GM23248 (cell line): ENCODE results near the gene PSMG2. TPM values are rescaled to one million over a fixed set of nuclear protein-coding genes. Genes with fewer than 3 reads are reported as not detected.

Source experiments
- DNase-seq: peaks from one replicate; pipeline ENCODE4 v3.0.0-alpha.2; 2015
- H2AFZ ChIP-seq: fragments of 200-600 bp; sonication (generic); 2 replicates; pipeline ENCODE4 v1.6.1; 2016; ENCODE audit warnings: antibody characterized with exemption
- H3F3A ChIP-seq: fragments of 200-600 bp; sonication (generic); 2 replicates; pipeline ENCODE4 v1.6.1; 2016; ENCODE audit warnings: mild to moderate bottlenecking, antibody characterized with exemption, mixed run types; ENCODE audit not compliant: insufficient read depth
- H3K27ac ChIP-seq: fragments of 200-600 bp; sonication (generic); 2 replicates; pipeline ENCODE4 v1.5.1; 2016; ENCODE audit warnings: mild to moderate bottlenecking
- H3K27me3 ChIP-seq: fragments of 200-600 bp; sonication (generic); replicated peaks from 2 replicates; pipeline ENCODE4 v1.6.1; 2016; ENCODE audit warnings: mild to moderate bottlenecking; ENCODE audit not compliant: insufficient read depth
- H3K36me3 ChIP-seq: fragments of 200-600 bp; sonication (generic); 2 replicates; pipeline ENCODE4 v1.6.1; 2016; ENCODE audit warnings: low read depth, mild to moderate bottlenecking
- H3K4me1 ChIP-seq: fragments of 200-600 bp; sonication (generic); 2 replicates; pipeline ENCODE4 v1.6.1; 2016; ENCODE audit warnings: mild to moderate bottlenecking; ENCODE audit not compliant: insufficient read depth
- H3K4me2 ChIP-seq: fragments of 200-600 bp; sonication (generic); one replicate; pipeline ENCODE4 v1.6.1; 2016; ENCODE audit warnings: mild to moderate bottlenecking; ENCODE audit not compliant: unreplicated experiment
- H3K4me3 ChIP-seq: fragments of 200-600 bp; sonication (generic); 2 replicates; pipeline ENCODE4 v1.5.1; 2016; ENCODE audit warnings: mild to moderate bottlenecking
- H3K79me2 ChIP-seq: fragments of 200-600 bp; sonication (generic); 2 replicates; pipeline ENCODE4 v1.6.1; 2016; ENCODE audit warnings: mild to moderate bottlenecking; ENCODE audit not compliant: insufficient read depth
- H3K9ac ChIP-seq: fragments of 200-600 bp; sonication (generic); 2 replicates; pipeline ENCODE4 v1.6.1; 2016; ENCODE audit warnings: mild to moderate bottlenecking
- H3K9me2 ChIP-seq: fragments of 200-600 bp; sonication (generic); 2 replicates; pipeline ENCODE4 v1.6.1; 2016; ENCODE audit warnings: mixed run types, mild to moderate bottlenecking, moderate library complexity; ENCODE audit not compliant: insufficient read depth
- H3K9me3 ChIP-seq: fragments of 200-600 bp; sonication (generic); one replicate; pipeline ENCODE4 v1.6.1; 2017; ENCODE audit warnings: low read depth
- H4K20me1 ChIP-seq: fragments of 200-600 bp; sonication (generic); 2 replicates; pipeline ENCODE4 v1.6.0; 2016; ENCODE audit not compliant: insufficient read depth
- EZH2 ChIP-seq: fragments of 200-600 bp; sonication (generic); IDR thresholded peaks from 2 replicates; pipeline ENCODE4 v1.6.1; 2018; ENCODE audit warnings: antibody characterized with exemption, mild to moderate bottlenecking; ENCODE audit not compliant: insufficient read depth, poor library complexity, severe bottlenecking
- EZH2phosphoT487 ChIP-seq: fragments of 200-600 bp; sonication (generic); IDR thresholded peaks from 2 replicates; pipeline ENCODE4 v1.6.1; 2018; ENCODE audit warnings: antibody characterized with exemption, moderate library complexity, mild to moderate bottlenecking, low read depth; ENCODE audit not compliant: insufficient read depth
- WGBS, 2 experiments: methylation state at CpG; one replicate each; pipeline ENCODE4 v1.1.6; 2015 to 2017; ENCODE audit warnings: low lambda C conversion rate in 2 of 2, low coverage in 1 of 2; ENCODE audit errors: missing lambda C conversion rate in 2 of 2; 5-methylcytosine and 5-hydroxymethylcytosine counted together
- in situ Hi-C: fragments of 300-500 bp; cut with MboI; formaldehyde crosslinking; loops from 2 replicates; pipeline ENCODE4 v1.15.0; 2020
- polyA plus RNA-seq: library from polyadenylated mRNA; unstranded; fragments of >200 nt; fragmentation: Nextera tagmentation; extraction: Ambion mirVana; gene quantifications from 2 replicates; pipeline ENCODE4 v1.2.1, GENCODE V29; 2016
- total RNA-seq: library from RNA; depleted of rRNA; stranded (reverse); fragments of >200 nt; shearing (Covaris generic); gene quantifications from 2 replicates; pipeline ENCODE4 v1.2.3, GENCODE V29; 2014

Gene PSMG2
- total and polyA plus RNA-seq, 2 experiments from 2014 or later, result 63.4 to 125 TPM

- Histone ChIP-seq H3K79me2 (peaks cover 38% of the 10 kb centered on the region), H3F3A (peaks cover 35% of the 10 kb centered on the region), H3K9me2 (no peaks in the 10 kb centered on the region), H3K36me3 (no peaks in the 10 kb centered on the region), H3K9me3 (no peaks in the 10 kb centered on the region), H3K27ac (peak within 1 kb of the TSS; percentile 79), H3K9ac (peak within 1 kb of the TSS; percentile 92), H3K4me2 (peak within 1 kb of the TSS; percentile 86), H3K4me3 (peak within 1 kb of the TSS; percentile 81), H3K27me3 (no peaks in the 10 kb centered on the region), H2AFZ (peak within 1 kb of the TSS; percentile 81), H3K4me1 (peaks cover 24% of the 10 kb centered on the region), H4K20me1 (peaks cover 5% of the 10 kb centered on the region)
- 1 to 2% methylated on average over 39 to 62 of the region's 112 CpGs for WGBS, 2 experiments
- peak; percentile 80 for DNase-seq
- in situ Hi-C loops, result no loop called here
- TF ChIP-seq EZH2 (no peak), EZH2phosphoT487 (no peak)
Observed at GRCh38 chr18:12657684-12658425, 45.0 kb upstream of the PSMG2 start, which contains the start of gene SPIRE1. SPIRE1 (minus strand) TSS chr18:12658107; CDS start chr18:12657866, 241 bp downstream.

GRCh38 chr18:12658426-12659138 lies 44.3 kb upstream of the PSMG2 start:
- H3K4me1 ChIP-seq, result peaks cover 16% of the 10 kb centered on the region

GRCh38 chr18:12659904-12660605 lies 42.8 kb upstream of the PSMG2 start:
- DNase-seq, result peak; percentile 75
- H2AFZ ChIP-seq, result no peak overlapping the region
- H3F3A ChIP-seq, result peaks cover 27% of the 10 kb centered on the region
- no peaks in the 10 kb centered on the region for H3K9me3 ChIP-seq
- H3K9ac ChIP-seq, result no peak overlapping the region
- no peak for TF ChIP-seq EZH2
- TF ChIP-seq EZH2phosphoT487, result no peak
- no peaks in the 10 kb centered on the region for H3K27me3 ChIP-seq
- H3K79me2 ChIP-seq, result peaks cover 16% of the 10 kb centered on the region
- no peak overlapping the region for H3K4me3 ChIP-seq
- H3K27ac ChIP-seq, result no peak overlapping the region
- 84 to 88% methylated on average over 9 of the region's 9 CpGs for WGBS, 2 experiments
- no peak overlapping the region for H3K4me2 ChIP-seq
- in situ Hi-C loops, result loop anchor here (10.0 kb wide), 1 partner anchor 55 kb away; no protein-coding TSS in a partner anchor
- peaks cover 4% of the 10 kb centered on the region for H4K20me1 ChIP-seq
- H3K36me3 ChIP-seq, result no peaks in the 10 kb centered on the region
- H3K9me2 ChIP-seq, result no peaks in the 10 kb centered on the region
- H3K4me1 ChIP-seq, result peaks cover 14% of the 10 kb centered on the region; the same call in 1 of the 2 replicates

More at GRCh38 chr18:12658426-12659138, 44.3 kb upstream of the PSMG2 start:
- Histone ChIP-seq H3K4me3 (peak overlapping the region; percentile 81), H3K27ac (peak overlapping the region; percentile 79), H3K9ac (peak overlapping the region; percentile 92), H3K9me3 (no peaks in the 10 kb centered on the region), H3K4me2 (peak overlapping the region; percentile 75), H4K20me1 (peaks cover 4% of the 10 kb centered on the region), H3K79me2 (peaks cover 30% of the 10 kb centered on the region), H3K36me3 (no peaks in the 10 kb centered on the region), H3F3A (peaks cover 28% of the 10 kb centered on the region), H2AFZ (peak overlapping the region; percentile 81), H3K9me2 (no peaks in the 10 kb centered on the region), H3K27me3 (no peaks in the 10 kb centered on the region)
- in situ Hi-C loops, result no loop called here
- 40 to 48% methylated on average over 27 to 35 of the region's 42 CpGs for WGBS, 2 experiments
- DNase-seq, result peak; percentile 58
- TF ChIP-seq EZH2phosphoT487, result no peak
- no peak for TF ChIP-seq EZH2

GRCh38 chr18:12668041-12668440 lies 34.8 kb upstream of the PSMG2 start:
- WGBS, 2 experiments, result 90 to 94% methylated on average over 4 to 5 of the region's 5 CpGs
- in situ Hi-C loops, result loop anchor here (5.0 to 10.0 kb wide), 2 partner anchors 63 to 261 kb away; partner anchors contain the start of gene PRELID3A
- no peak for TF ChIP-seq EZH2
- no peak for TF ChIP-seq EZH2phosphoT487

More at GRCh38 chr18:12668041-12668440, 34.8 kb upstream of the PSMG2 start:
- no peaks in the 10 kb centered on the region for H3K79me2 ChIP-seq
- H4K20me1 ChIP-seq, result no peaks in the 10 kb centered on the region
- no peaks in the 10 kb centered on the region for H3K9me3 ChIP-seq
- H3K4me3 ChIP-seq, result no peak overlapping the region
- no peak overlapping the region for H3K4me2 ChIP-seq
- no peak for DNase-seq
- H3K36me3 ChIP-seq, result peaks cover 6% of the 10 kb centered on the region
- no peak overlapping the region for H3K9ac ChIP-seq
- no peak overlapping the region for H2AFZ ChIP-seq
- H3F3A ChIP-seq, result no peaks in the 10 kb centered on the region
- no peak overlapping the region for H3K27ac ChIP-seq
- no peaks in the 10 kb centered on the region for H3K27me3 ChIP-seq
- H3K9me2 ChIP-seq, result no peaks in the 10 kb centered on the region
- no peaks in the 10 kb centered on the region for H3K4me1 ChIP-seq
